MCF 10A (cell line): Measurements from ENCODE around the gene APCDD1L. TPM values are rescaled to one million over a fixed set of nuclear protein-coding genes. Genes with fewer than 3 reads are reported as not detected.

ENCODE experiments used
- BruUV-seq: library from RNA; stranded (reverse); fragments of 400-500 nt; replicated peaks from 2 replicates; lab custom pipeline; 2021; lab: Mats Ljungman, UMichigan
- CTCF ChIA-PET: fragments of 300-600 bp; sonication (Branson Sonifier 250); formaldehyde crosslinking; extraction: SDS; loops from one replicate; lab custom pipeline; 2021; ENCODE audit warnings: antibody characterized with exemption, inconsistent platforms; lab: Yijun Ruan, JAX
- POLR2A ChIA-PET: fragments of 300-600, 350-650 bp; sonication (Branson Sonifier 250); formaldehyde crosslinking; extraction: SDS; loops from one replicate; lab custom pipeline; 2020; ENCODE audit warnings: antibody characterized with exemption, inconsistent platforms; lab: Yijun Ruan, JAX
- DNase-seq: peaks from one replicate; pipeline ENCODE4 v3.0.0-alpha.2; 2018; ENCODE audit not compliant: unreplicated experiment
- H3K27ac Mint-ChIP-seq: one replicate; pipeline ENCODE4 v1.8.0; 2022; ENCODE audit warnings: mild to moderate bottlenecking, low read depth, mixed read lengths; ENCODE audit not compliant: unreplicated experiment
- H3K27me3 Mint-ChIP-seq: one replicate; pipeline ENCODE4 v1.8.0; 2022; ENCODE audit warnings: mixed read lengths; ENCODE audit not compliant: insufficient read depth, unreplicated experiment
- H3K36me3 Mint-ChIP-seq: one replicate; pipeline ENCODE4 v1.8.0; 2022; ENCODE audit warnings: mild to moderate bottlenecking, moderate library complexity, mixed read lengths; ENCODE audit not compliant: insufficient read depth, unreplicated experiment
- H3K4me1 Mint-ChIP-seq: one replicate; pipeline ENCODE4 v1.8.0; 2022; ENCODE audit warnings: mixed read lengths; ENCODE audit not compliant: insufficient read depth, unreplicated experiment
- H3K4me3 Mint-ChIP-seq: one replicate; pipeline ENCODE4 v1.8.0; 2022; ENCODE audit warnings: mild to moderate bottlenecking, moderate library complexity, mixed read lengths; ENCODE audit not compliant: unreplicated experiment
- H3K9me3 Mint-ChIP-seq: one replicate; pipeline ENCODE4 v1.8.0; 2022; ENCODE audit warnings: mixed read lengths; ENCODE audit not compliant: unreplicated experiment
- CTCF ChIP-seq: fragments of 200-600 bp; IDR thresholded peaks from one replicate; pipeline ENCODE4 v1.8.0; 2022; ENCODE audit warnings: antibody characterized with exemption, mild to moderate bottlenecking; ENCODE audit not compliant: unreplicated experiment
- intact Hi-C: fragments of 100-400 bp; cut with micrococcal nuclease; formaldehyde crosslinking; loops from 2 replicates; pipeline ENCODE4 v1.14.1; 2022
- total RNA-seq: library from RNA; stranded (reverse); gene quantifications from 2 replicates; pipeline ENCODE4 v1.2.3, GENCODE V29; 2022

APCDD1L gene
- total RNA-seq, 1 experiment from 2014 or later, result 0.86 TPM

- Mint-ChIP-seq H3K27ac (no peak overlapping the region), H3K4me3 (no peak overlapping the region), H3K27me3 (peaks cover 7% of the 10 kb centered on the region), H3K36me3 (no peaks in the 10 kb centered on the region), H3K4me1 (no peaks in the 10 kb centered on the region), H3K9me3 (peaks cover 26% of the 10 kb centered on the region)
- no peak for DNase-seq
- ChIA-PET CTCF (no interaction called here), POLR2A (no interaction called here)
- intact Hi-C loops, result no loop called here
- BruUV-seq, result no TSS peak
- TF ChIP-seq CTCF, result no peak
Observed at GRCh38 chr20:58504566-58504965, 10.6 kb downstream of the APCDD1L start.

GRCh38 chr20:58503668-58504067 is 11.5 kb downstream of the APCDD1L start:
- Mint-ChIP-seq H3K9me3 (peaks cover 28% of the 10 kb centered on the region), H3K4me1 (no peaks in the 10 kb centered on the region), H3K36me3 (no peaks in the 10 kb centered on the region), H3K27ac (no peak overlapping the region), H3K4me3 (no peak overlapping the region), H3K27me3 (peaks cover 16% of the 10 kb centered on the region)
- POLR2A ChIA-PET, result interaction anchor here (0.5 to 1.5 kb wide), 3 partner anchors 10 to 123 kb away, joined by 3 to 10 read pairs (median 4); no protein-coding TSS in a partner anchor
- intact Hi-C loops, result no loop called here
- DNase-seq, result no peak
- CTCF ChIA-PET, result no interaction called here
- no peak for TF ChIP-seq CTCF
- no TSS peak for BruUV-seq

GRCh38 chr20:58500256-58500655 is 14.9 kb downstream of the APCDD1L start:
- no TSS peak for BruUV-seq
- intact Hi-C loops, result no loop called here
- no peak for DNase-seq
- no peaks in the 10 kb centered on the region for H3K36me3 Mint-ChIP-seq
- no peaks in the 10 kb centered on the region for H3K4me1 Mint-ChIP-seq
- H3K9me3 Mint-ChIP-seq, result peaks cover 16% of the 10 kb centered on the region
- no peak for TF ChIP-seq CTCF
- H3K27ac Mint-ChIP-seq, result no peak overlapping the region
- peaks cover 19% of the 10 kb centered on the region for H3K27me3 Mint-ChIP-seq
- CTCF ChIA-PET, result no interaction called here
- no peak overlapping the region for H3K4me3 Mint-ChIP-seq
- POLR2A ChIA-PET, result interaction anchor here (0.7 kb wide), 1 partner anchor 234 kb away, joined by 3 read pairs; no protein-coding TSS in a partner anchor

GRCh38 chr20:58498470-58499068 is 16.6 kb downstream of the APCDD1L start:
- Mint-ChIP-seq H3K36me3 (no peaks in the 10 kb centered on the region), H3K9me3 (peaks cover 16% of the 10 kb centered on the region), H3K27ac (no peak overlapping the region), H3K4me1 (no peaks in the 10 kb centered on the region), H3K4me3 (no peak overlapping the region), H3K27me3 (peaks cover 19% of the 10 kb centered on the region)
- no TSS peak for BruUV-seq
- no peak for TF ChIP-seq CTCF
- ChIA-PET CTCF (interaction anchor here (0.6 to 0.7 kb wide), 2 partner anchors 28 to 590 kb away, joined by 3 read pairs; no protein-coding TSS in a partner anchor), POLR2A (interaction anchor here (1.0 kb wide), 1 partner anchor 30 kb away, joined by 5 read pairs; no protein-coding TSS in a partner anchor)
- no peak for DNase-seq
- intact Hi-C loops, result no loop called here
